ENCODE data around the gene CEP104. TPM values are rescaled to one million over a fixed set of nuclear protein-coding genes. Genes with fewer than 3 reads are reported as not detected.

The CEP104 gene
- total and polyA plus RNA-seq, 10 of the 15 experiments (the other 5 are each of a cell fraction or from before 2014, with no cell fraction given): 7.2 to 34.8 (median 19.3) TPM

- TF ChIP-seq CREM (IDR thresholded peaks at IDR 0.05; ENCODE audit: low read depth) (peak; percentile 34; the same call in 1 of the 2 replicates), CREB1 (IDR thresholded peaks at IDR 0.05; ENCODE audit: low read depth) (peak; percentile 41; the same call in 1 of the 2 replicates), CHD1 (IDR thresholded peaks at IDR 0.05; ENCODE audit: low read depth, low read length) (no peak), MAX (IDR thresholded peaks at IDR 0.05; ENCODE audit: low read depth, low read length) (peak; percentile 56; the same call in 1 of the 2 replicates), HDGF (IDR thresholded peaks at IDR 0.05) (peak; percentile 93; the same call in 1 of the 2 replicates), KDM1A (IDR thresholded peaks at IDR 0.05; ENCODE audit: borderline replicate concordance) (no peak)
Observed at GRCh38 chr1:3900969-3901529, 44.0 kb upstream of the CEP104 start (continued).

GRCh38 chr1:3900150-3900968, 43.3 kb upstream of the CEP104 start, which contains the start of gene C1orf174:
TSS of gene C1orf174 (minus strand) at chr1:3900272. CDS start at chr1:3900186, 86 bp downstream.
- CTCF ChIA-PET: interaction anchor here (0.9 to 1.8 kb wide), 3 partner anchors 9 to 52 kb away, joined by 3 to 9 read pairs (median 4); partner anchors contain the start of genes CEP104 and DFFB
- H3K9me3 ChIP-seq (replicated peaks; ENCODE audit: control insufficient read depth, insufficient read depth, low read length): no peaks in the 10 kb centered on the region; the same call in 2 of the 3 replicates
- H3K9ac ChIP-seq (ENCODE audit: control insufficient read depth, insufficient read depth, low read length): peak within 1 kb of the TSS; percentile 87
- H3K4me1 ChIP-seq (ENCODE audit: control insufficient read depth, insufficient read depth, low read length): no peaks in the 10 kb centered on the region
- H3K27ac ChIP-seq (ENCODE audit: control insufficient read depth, insufficient read depth): peak within 1 kb of the TSS; percentile 93
- in situ Hi-C loops (cut with MboI) (no loop called here), intact Hi-C loops (cut with micrococcal nuclease; ENCODE audit: unreplicated experiment) (loop anchor here (1.0 to 5.0 kb wide), 2 partner anchors 43 to 103 kb away; partner anchors contain the start of genes CEP104, DFFB and LRRC47)
- H3K4me3 ChIP-seq: peak within 1 kb of the TSS; percentile 82
- peaks cover 27% of the 10 kb centered on the region for H3K79me2 ChIP-seq (ENCODE audit: control insufficient read depth, insufficient read depth, low read length)
- RAD21 ChIA-PET (ENCODE audit: unreplicated experiment): interaction anchor here (0.8 to 1.5 kb wide), 6 partner anchors 12 to 126 kb away, joined by 3 to 6 read pairs (median 4); partner anchors contain the start of genes DFFB and LRRC47
- H3K4me2 ChIP-seq (ENCODE audit: control insufficient read depth, insufficient read depth): peak within 1 kb of the TSS; percentile 88
- BruUV-seq (replicated peaks): TSS peak; percentile 81
- POLR2A ChIA-PET: interaction anchor here (1.0 kb wide), 1 partner anchor 43 kb away, joined by 4 read pairs; the partner anchor contains the start of genes CEP104 and DFFB
- no peaks in the 10 kb centered on the region for H3K27me3 ChIP-seq (replicated peaks in 1 of 2; ENCODE audit: control insufficient read depth in 2 of 2, insufficient read depth in 2 of 2, low read length in 1 of 2)
- ATAC-seq: peak; percentile 88
- H2AFZ ChIP-seq (ENCODE audit: control insufficient read depth, low read depth, low read length): peak within 1 kb of the TSS; percentile 97
- peak; percentile 99 for FAIRE-seq
- peak; percentile 94 for DNase-seq (ENCODE audit: low read depth, low spot score)
- H4K20me1 ChIP-seq (ENCODE audit: control insufficient read depth, insufficient read depth): no peaks in the 10 kb centered on the region
- SMC1A ChIA-PET (ENCODE audit: uncharacterized antibody, unreplicated experiment): interaction anchor here (1.3 to 1.4 kb wide), 2 partner anchors 16 to 43 kb away, joined by 5 to 7 read pairs; partner anchors contain the start of genes CEP104 and DFFB
- 1% methylated on average over 39 of the region's 58 CpGs for WGBS (ENCODE audit: insufficient coverage, insufficient replicate concordance, low lambda C conversion rate, missing lambda C conversion rate)
- no peaks in the 10 kb centered on the region for H3K36me3 ChIP-seq (ENCODE audit: control insufficient read depth in 2 of 2, insufficient read depth in 2 of 2, low read length in 1 of 2)
- no peak for TF ChIP-seq ZBTB33 (IDR thresholded peaks at IDR 0.05)
- peak; percentile 57 for TF ChIP-seq ATF7 (IDR thresholded peaks at IDR 0.05; ENCODE audit: low read depth)
- TF ChIP-seq RELB (IDR thresholded peaks at IDR 0.05; ENCODE audit: low read depth): peak; percentile 44
- TF ChIP-seq BACH1 (IDR thresholded peaks at IDR 0.05; ENCODE audit: borderline replicate concordance): peak; percentile 70; the same call in 1 of the 2 replicates
- peak; percentile 49; the same call in 1 of the 2 replicates for TF ChIP-seq TAF1 (IDR thresholded peaks at IDR 0.05; ENCODE audit: borderline replicate concordance, low read depth, low read length)
- TF ChIP-seq SREBF1 (IDR thresholded peaks at IDR 0.05; ENCODE audit: low read length): peak; percentile 32; the same call in 1 of the 2 replicates
- peak; percentile 98 for TF ChIP-seq MLLT1 (IDR thresholded peaks at IDR 0.05)
- TF ChIP-seq BCL11A (IDR thresholded peaks at IDR 0.05; ENCODE audit: low read depth, low read length): no peak
- no peak; the same call in 1 of the 2 replicates for TF ChIP-seq CHD2 (IDR thresholded peaks at IDR 0.05; ENCODE audit: borderline replicate concordance, low read depth, low read length)
